Fibroblast of lung (primary cell): ENCODE data around the gene FAT2. TPM values are rescaled to one million over a fixed set of nuclear protein-coding genes. Genes with fewer than 3 reads are reported as not detected.

ENCODE experiments used
- DNase-seq, 2 donors: peaks; one replicate each; pipeline versions ENCODE4 v3.0.0 to v3.0.0-alpha.2; 2010; ENCODE audit warnings: low read depth in 2 of 2
- H2AFZ ChIP-seq: 2 replicates; pipeline ENCODE4 v1.5.1; 2012; ENCODE audit warnings: low read length, control low read depth, inconsistent platforms
- H3K27ac ChIP-seq: 2 replicates; pipeline ENCODE4 v1.5.1; 2011; ENCODE audit warnings: low read length, control low read depth; ENCODE audit not compliant: insufficient read depth
- H3K27me3 ChIP-seq: 2 replicates; pipeline ENCODE4 v1.5.1; 2011; ENCODE audit warnings: mild to moderate bottlenecking, low read length; ENCODE audit not compliant: control insufficient read depth, insufficient read depth
- H3K36me3 ChIP-seq: 2 replicates; pipeline ENCODE4 v1.5.1; 2011; ENCODE audit warnings: low read length; ENCODE audit not compliant: control insufficient read depth, insufficient read depth
- H3K4me1 ChIP-seq: 2 replicates; pipeline ENCODE4 v1.5.1; 2011; ENCODE audit warnings: low read length; ENCODE audit not compliant: control insufficient read depth, insufficient read depth; ENCODE audit errors: extremely low read depth
- H3K4me2 ChIP-seq: 2 replicates; pipeline ENCODE4 v1.5.1; 2011; ENCODE audit warnings: low read length, control low read depth; ENCODE audit not compliant: insufficient read depth; ENCODE audit errors: extremely low read depth
- H3K4me3 ChIP-seq, 4 experiments: fragments of 200-600 bp in 1 of 4; sonication (generic) in 1 of 4; replicated peaks in 1 of 4; 2 replicates each; pipeline ENCODE4 v1.5.1; 2011 to 2016; ENCODE audit warnings: low read length in 4 of 4, low read depth in 3 of 4, mild to moderate bottlenecking in 3 of 4, control low read depth in 2 of 4, inconsistent platforms in 1 of 4, mixed read lengths in 1 of 4; ENCODE audit not compliant: insufficient read depth in 1 of 4; ENCODE audit errors: control extremely low read depth in 1 of 4
- H3K79me2 ChIP-seq: 2 replicates; pipeline ENCODE4 v1.5.1; 2012; ENCODE audit warnings: mild to moderate bottlenecking, low read length, inconsistent platforms; ENCODE audit not compliant: control insufficient read depth, insufficient read depth
- H3K9ac ChIP-seq: 2 replicates; pipeline ENCODE4 v1.5.1; 2011; ENCODE audit warnings: mild to moderate bottlenecking, low read length, control low read depth; ENCODE audit not compliant: insufficient read depth
- H3K9me3 ChIP-seq: 2 replicates; pipeline ENCODE4 v1.5.1; 2012; ENCODE audit warnings: low read depth, low read length; ENCODE audit not compliant: control insufficient read depth, insufficient read depth
- H4K20me1 ChIP-seq: 2 replicates; pipeline ENCODE4 v1.5.1; 2011; ENCODE audit warnings: low read length; ENCODE audit not compliant: control insufficient read depth, insufficient read depth; ENCODE audit errors: extremely low read depth
- CTCF ChIP-seq, 2 donors: IDR thresholded peaks in 1 of 2; conservative IDR thresholded peaks in 1 of 2; 1 replicate in 1 of 2; 2 replicates in 1 of 2; pipeline ENCODE4 v1.5.1; 2011 to 2012; ENCODE audit warnings: low read length in 2 of 2, control low read depth in 1 of 2, inconsistent platforms in 1 of 2, low read depth in 1 of 2, mild to moderate bottlenecking in 1 of 2
- EZH2 ChIP-seq: IDR thresholded peaks from 2 replicates; pipeline ENCODE4 v1.5.1; 2012; ENCODE audit warnings: low read length, control low read depth, mild to moderate bottlenecking; ENCODE audit errors: missing control alignments
- polyA plus RNA-seq, 2 donors: library from polyadenylated mRNA; depleted of rRNA in 1 of 2; stranded (reverse) in 1 of 2; unstranded in 1 of 2; fragments of >200 nt; gene quantifications; 2 replicates each; pipeline ENCODE4 v1.2.1, GENCODE V29; 2011 to 2012; ENCODE audit warnings: missing spikeins in 1 of 2
- total RNA-seq: library from RNA; depleted of rRNA; stranded (reverse); fragments of >200 nt; gene quantifications from 2 replicates; pipeline ENCODE4 v1.2.1, GENCODE V29; 2014

FAT2 gene
- total and polyA plus RNA-seq, 2 donors (not counting 1 experiment from before 2014, with no cell fraction given), result under 0.01 TPM; not detected in 1

- Histone ChIP-seq H3K79me2 (no peaks in the 10 kb centered on the region), H3K9me3 (no peaks in the 10 kb centered on the region), H3K27me3 (no peaks in the 10 kb centered on the region), H3K4me1 (no peaks in the 10 kb centered on the region), H3K9ac (no peak overlapping the region), H3K36me3 (no peaks in the 10 kb centered on the region), H3K4me3 (no peak overlapping the region), H2AFZ (no peak overlapping the region), H4K20me1 (no peaks in the 10 kb centered on the region), H3K27ac (no peak overlapping the region), H3K4me2 (no peak overlapping the region)
- no peak for TF ChIP-seq CTCF (conservative IDR thresholded peaks at IDR 0.05 in 1 of 2, IDR thresholded peaks at IDR 0.05 in 1 of 2; ENCODE audit: low read depth in 1 of 2, low read length in 2 of 2)
- no peak for TF ChIP-seq EZH2
- DNase-seq, result no peak
These were observed 31.4 kb upstream of the FAT2 start for GRCh38 chr5:151622367-151623088.

GRCh38 chr5:151620461-151620840 is 29.3 kb upstream of the FAT2 start:
- H3K27ac ChIP-seq, result no peak overlapping the region
- no peak overlapping the region for H3K4me3 ChIP-seq
- no peaks in the 10 kb centered on the region for H3K9me3 ChIP-seq
- H2AFZ ChIP-seq, result no peak overlapping the region
- H4K20me1 ChIP-seq, result no peaks in the 10 kb centered on the region
- no peaks in the 10 kb centered on the region for H3K4me1 ChIP-seq
- H3K79me2 ChIP-seq, result no peaks in the 10 kb centered on the region
- TF ChIP-seq CTCF (conservative IDR thresholded peaks at IDR 0.05 in 1 of 2, IDR thresholded peaks at IDR 0.05 in 1 of 2; ENCODE audit: low read depth in 1 of 2, low read length in 2 of 2) (no peak), EZH2 (no peak)
- no peak overlapping the region for H3K9ac ChIP-seq
- no peaks in the 10 kb centered on the region for H3K36me3 ChIP-seq
- no peak overlapping the region for H3K4me2 ChIP-seq
- DNase-seq, result no peak
- H3K27me3 ChIP-seq, result no peaks in the 10 kb centered on the region

- TF ChIP-seq CTCF (conservative IDR thresholded peaks at IDR 0.05 in 1 of 2, IDR thresholded peaks at IDR 0.05 in 1 of 2; ENCODE audit: low read depth in 1 of 2, low read length in 2 of 2) (no peak), EZH2 (no peak)
- Histone ChIP-seq H2AFZ (no peak overlapping the region), H4K20me1 (no peaks in the 10 kb centered on the region), H3K4me3 (no peak overlapping the region), H3K36me3 (no peaks in the 10 kb centered on the region), H3K4me2 (no peak overlapping the region), H3K27ac (no peak overlapping the region), H3K9ac (no peak overlapping the region), H3K79me2 (no peaks in the 10 kb centered on the region), H3K4me1 (no peaks in the 10 kb centered on the region), H3K9me3 (no peaks in the 10 kb centered on the region), H3K27me3 (no peaks in the 10 kb centered on the region)
- no peak for DNase-seq
These were observed 28.8 kb upstream of the FAT2 start for GRCh38 chr5:151619812-151620460.
